ENCODE measurements around the gene CHST9. TPM values are rescaled to one million over a fixed set of nuclear protein-coding genes. Genes with fewer than 3 reads are reported as not detected.

The CHST9 gene
- total RNA-seq, 1 donor from 2014 or later, result 8.7 TPM

GRCh38 chr18:26919201-26919600 lies 265.9 kb downstream of the CHST9 start:
- ATAC-seq (ENCODE audit: poor library complexity) (no peak), DNase-seq (no peak)
- intact Hi-C loops (cut with DNase I), result no loop called here

GRCh38 chr18:26911840-26912239 lies 273.3 kb downstream of the CHST9 start:
- no peak for DNase-seq
- intact Hi-C loops (cut with DNase I), result no loop called here
- no peak for ATAC-seq (ENCODE audit: poor library complexity)

GRCh38 chr18:26909599-26910290 lies 275.4 kb downstream of the CHST9 start:
- peak; percentile 52 for ATAC-seq (ENCODE audit: poor library complexity)
- intact Hi-C loops (cut with DNase I), result no loop called here
- no peak for DNase-seq

- intact Hi-C loops (cut with DNase I), result no loop called here
- DNase-seq (no peak), ATAC-seq (ENCODE audit: poor library complexity) (no peak)
These were observed 276.2 kb downstream of the CHST9 start for GRCh38 chr18:26908906-26909305.

GRCh38 chr18:26902291-26902690 lies 282.8 kb downstream of the CHST9 start:
- no peak for ATAC-seq (ENCODE audit: poor library complexity)
- intact Hi-C loops (cut with DNase I), result no loop called here
- DNase-seq, result no peak

GRCh38 chr18:26901020-26901419 lies 284.1 kb downstream of the CHST9 start:
- DNase-seq, result no peak
- intact Hi-C loops (cut with DNase I), result no loop called here
- no peak for ATAC-seq (ENCODE audit: poor library complexity)

- DNase-seq, result no peak
- ATAC-seq (ENCODE audit: poor library complexity), result no peak
- intact Hi-C loops (cut with DNase I), result no loop called here
These were observed 290.7 kb downstream of the CHST9 start for GRCh38 chr18:26894426-26894825.

GRCh38 chr18:26893996-26894395 lies 291.1 kb downstream of the CHST9 start:
- DNase-seq, result no peak
- no peak for ATAC-seq (ENCODE audit: poor library complexity)
- intact Hi-C loops (cut with DNase I), result no loop called here

- intact Hi-C loops (cut with DNase I), result no loop called here
- DNase-seq (no peak), ATAC-seq (ENCODE audit: poor library complexity) (no peak)
These were observed 296.8 kb downstream of the CHST9 start for GRCh38 chr18:26888259-26888658.

- DNase-seq (no peak), ATAC-seq (ENCODE audit: poor library complexity) (no peak)
- intact Hi-C loops (cut with DNase I), result no loop called here
These were observed 310.0 kb downstream of the CHST9 start for GRCh38 chr18:26875040-26875654.

GRCh38 chr18:26874283-26874682 lies 310.8 kb downstream of the CHST9 start:
- DNase-seq (no peak), ATAC-seq (ENCODE audit: poor library complexity) (no peak)
- intact Hi-C loops (cut with DNase I), result no loop called here

GRCh38 chr18:26869640-26870039 lies 315.5 kb downstream of the CHST9 start:
- DNase-seq, result no peak
- intact Hi-C loops (cut with DNase I), result loop anchor here (10.0 kb wide), 1 partner anchor 95 kb away; no protein-coding TSS in a partner anchor
- no peak for ATAC-seq (ENCODE audit: poor library complexity)

- intact Hi-C loops (cut with DNase I), result loop anchor here (10.0 kb wide), 1 partner anchor 96 kb away; no protein-coding TSS in a partner anchor
- ATAC-seq (ENCODE audit: poor library complexity), result no peak
These were observed 316.0 kb downstream of the CHST9 start for GRCh38 chr18:26868968-26869586.

GRCh38 chr18:26867471-26867870 lies 317.6 kb downstream of the CHST9 start:
- no peak for DNase-seq
- ATAC-seq (ENCODE audit: poor library complexity), result no peak
- intact Hi-C loops (cut with DNase I), result loop anchor here (10.0 kb wide), 1 partner anchor 97 kb away; no protein-coding TSS in a partner anchor

More at GRCh38 chr18:26868968-26869586, 316.0 kb downstream of the CHST9 start:
- no peak for DNase-seq

GRCh38 chr18:26865557-26865956 lies 319.6 kb downstream of the CHST9 start, which contains the start of gene AQP4:
Gene AQP4 (minus strand): TSS chr18:26865707. CDS start chr18:26865689, 18 bp downstream.
- ATAC-seq (ENCODE audit: poor library complexity), result peak; percentile 84
- intact Hi-C loops (cut with DNase I), result loop anchor here (10.0 kb wide), 1 partner anchor 99 kb away; no protein-coding TSS in a partner anchor
- DNase-seq, result peak; percentile 58

GRCh38 chr18:26864658-26865057 lies 320.4 kb downstream of the CHST9 start:
- DNase-seq, result no peak
- no peak for ATAC-seq (ENCODE audit: poor library complexity)
- intact Hi-C loops (cut with DNase I), result loop anchor here (10.0 kb wide), 1 partner anchor 100 kb away; no protein-coding TSS in a partner anchor

- peak; percentile 5 for ATAC-seq (ENCODE audit: poor library complexity)
- no peak for DNase-seq
- intact Hi-C loops (cut with DNase I), result loop anchor here (10.0 kb wide), 1 partner anchor 101 kb away; no protein-coding TSS in a partner anchor
These were observed 321.1 kb downstream of the CHST9 start for GRCh38 chr18:26863921-26864497.

- intact Hi-C loops (cut with DNase I), result loop anchor here (10.0 kb wide), 1 partner anchor 102 kb away; no protein-coding TSS in a partner anchor
- ATAC-seq (ENCODE audit: poor library complexity) (peak; percentile 95), DNase-seq (peak; percentile 88)
These were observed 321.8 kb downstream of the CHST9 start for GRCh38 chr18:26863122-26863879.
